ENCODE measurements around the gene OCA2.

DNA sequence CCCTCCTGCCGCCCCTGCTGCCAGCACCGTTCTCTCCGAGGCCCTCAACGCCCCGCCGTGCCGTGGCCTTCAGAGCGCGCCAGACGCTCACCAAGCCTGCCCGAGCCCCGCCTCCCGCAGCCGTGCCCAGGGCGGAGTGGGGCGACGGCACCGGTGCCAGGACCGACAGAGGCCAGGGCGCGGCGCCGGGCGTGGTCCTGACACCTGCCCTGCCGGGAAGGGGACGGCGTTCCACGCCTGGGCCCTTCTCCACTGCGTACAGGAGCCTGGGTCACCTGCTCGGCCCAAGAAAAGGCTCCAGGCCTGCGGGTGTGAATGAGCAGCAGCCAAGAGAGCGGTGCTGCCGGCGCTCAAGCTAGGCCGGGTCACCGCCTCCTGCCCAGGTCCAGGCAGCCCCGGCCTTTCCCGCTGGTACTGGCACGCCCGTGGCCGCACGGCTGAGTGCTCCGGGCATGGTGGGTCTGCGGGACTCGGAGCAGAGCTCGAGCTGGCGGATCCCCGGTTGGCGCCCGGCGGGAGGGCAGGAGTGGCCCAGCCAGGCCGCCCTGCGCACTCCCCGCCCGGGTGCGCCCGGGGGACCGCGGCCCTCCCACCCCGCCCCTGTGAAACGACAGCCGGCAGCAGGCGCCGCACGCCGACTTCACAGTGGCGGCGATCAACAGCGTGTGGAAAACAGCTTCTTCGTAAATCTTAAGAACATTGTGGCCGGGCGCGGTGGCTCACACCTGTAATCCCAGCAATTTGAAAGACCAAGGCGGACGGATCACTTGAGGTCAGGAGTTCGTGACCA is 4.2 kb downstream of the OCA2 start:
- TF ChIP-seq SUZ12 (IDR thresholded peaks at IDR 0.05; ENCODE audit: extremely low read depth, insufficient read depth, insufficient read length) (no peak), YY1 (IDR thresholded peaks at IDR 0.05; ENCODE audit: insufficient read depth, insufficient read length) (no peak)

All from NT2/D1 (cell line).